ENCODE measurements around the gene TMC1. TPM values are rescaled to one million over a fixed set of nuclear protein-coding genes. Genes with fewer than 3 reads are reported as not detected.

The TMC1 gene
- total RNA-seq, 1 experiment from 2014 or later = not detected

- no peaks in the 10 kb centered on the region for H3K9me2 ChIP-seq (replicated peaks; ENCODE audit: insufficient read depth, low read length)
- H3K27me3 ChIP-seq (ENCODE audit: low read length) = no peaks in the 10 kb centered on the region
- H3K9me3 ChIP-seq (ENCODE audit: low read length) = no peaks in the 10 kb centered on the region
- no peaks in the 10 kb centered on the region for H3K79me2 ChIP-seq (ENCODE audit: low read length)
- H3K4me2 ChIP-seq (ENCODE audit: low read depth, low read length, poor library complexity, severe bottlenecking) = no peak overlapping the region
- DNase-seq = no peak
- no peaks in the 10 kb centered on the region for H3K4me1 ChIP-seq (ENCODE audit: low read length)
- H3K36me3 ChIP-seq (ENCODE audit: insufficient read depth, low read length) = no peaks in the 10 kb centered on the region
- H3K4me3 ChIP-seq (ENCODE audit: low read length) = no peak overlapping the region
- no peak overlapping the region for H2AFZ ChIP-seq (ENCODE audit: low read length)
- H4K20me1 ChIP-seq (ENCODE audit: insufficient read depth, low read depth, low read length) = no peaks in the 10 kb centered on the region
- no peak overlapping the region for H3K27ac ChIP-seq (ENCODE audit: low read length)
- no peak overlapping the region for H3K9ac ChIP-seq (ENCODE audit: low read length)
Measured at GRCh38 chr9:72665421-72665820, 144.0 kb downstream of the TMC1 start.

DNA sequence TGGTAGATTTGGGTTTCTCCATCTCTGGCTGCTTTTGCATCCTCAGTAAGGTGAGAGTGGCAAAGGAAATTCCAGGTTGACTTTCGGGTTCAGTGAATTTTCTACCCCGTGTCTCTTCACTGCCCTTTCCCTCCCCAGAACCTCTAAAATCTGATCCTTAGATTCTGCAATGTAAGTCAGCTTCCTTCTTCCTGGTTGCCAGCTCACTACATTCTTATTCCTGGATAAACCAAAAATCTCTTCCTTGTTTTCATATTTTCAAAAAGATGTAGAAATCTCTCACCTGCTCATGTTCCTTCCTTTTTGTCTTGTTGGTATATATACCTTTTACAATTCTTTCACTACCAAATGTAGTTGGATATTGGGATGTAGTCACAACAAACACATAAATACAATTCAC is 145.8 kb downstream of the TMC1 start:
- Histone ChIP-seq H3K27ac (ENCODE audit: low read length) (no peak overlapping the region), H3K4me2 (ENCODE audit: low read depth, low read length, poor library complexity, severe bottlenecking) (no peak overlapping the region)
- DNase-seq = no peak

GRCh38 chr9:72674961-72675360 is 153.6 kb downstream of the TMC1 start:
- H4K20me1 ChIP-seq (ENCODE audit: insufficient read depth, low read depth, low read length) = no peaks in the 10 kb centered on the region
- H3K36me3 ChIP-seq (ENCODE audit: insufficient read depth, low read length) = no peaks in the 10 kb centered on the region
- no peak for DNase-seq
- H3K27me3 ChIP-seq (ENCODE audit: low read length) = no peaks in the 10 kb centered on the region
- H3K9me2 ChIP-seq (replicated peaks; ENCODE audit: insufficient read depth, low read length) = no peaks in the 10 kb centered on the region
- no peaks in the 10 kb centered on the region for H3K79me2 ChIP-seq (ENCODE audit: low read length)
- no peaks in the 10 kb centered on the region for H3K9me3 ChIP-seq (ENCODE audit: low read length)
- no peaks in the 10 kb centered on the region for H3K4me1 ChIP-seq (ENCODE audit: low read length)
- H3K4me3 ChIP-seq (ENCODE audit: low read length) = no peak overlapping the region
- H2AFZ ChIP-seq (ENCODE audit: low read length) = no peak overlapping the region
- no peak overlapping the region for H3K27ac ChIP-seq (ENCODE audit: low read length)
- H3K4me2 ChIP-seq (ENCODE audit: low read depth, low read length, poor library complexity, severe bottlenecking) = no peak overlapping the region
- H3K9ac ChIP-seq (ENCODE audit: low read length) = no peak overlapping the region

More for the DNA sequence above, 145.8 kb downstream of the TMC1 start:
- Histone ChIP-seq H3K79me2 (ENCODE audit: low read length) (no peaks in the 10 kb centered on the region), H3K4me3 (ENCODE audit: low read length) (no peak overlapping the region), H4K20me1 (ENCODE audit: insufficient read depth, low read depth, low read length) (no peaks in the 10 kb centered on the region), H2AFZ (ENCODE audit: low read length) (no peak overlapping the region), H3K9me2 (replicated peaks; ENCODE audit: insufficient read depth, low read length) (no peaks in the 10 kb centered on the region), H3K36me3 (ENCODE audit: insufficient read depth, low read length) (no peaks in the 10 kb centered on the region), H3K4me1 (ENCODE audit: low read length) (no peaks in the 10 kb centered on the region), H3K9ac (ENCODE audit: low read length) (no peak overlapping the region), H3K9me3 (ENCODE audit: low read length) (no peaks in the 10 kb centered on the region), H3K27me3 (ENCODE audit: low read length) (no peaks in the 10 kb centered on the region)

GRCh38 chr9:72675586-72675985 is 154.2 kb downstream of the TMC1 start:
- no peaks in the 10 kb centered on the region for H3K4me1 ChIP-seq (ENCODE audit: low read length)
- no peaks in the 10 kb centered on the region for H3K9me2 ChIP-seq (replicated peaks; ENCODE audit: insufficient read depth, low read length)
- H3K9me3 ChIP-seq (ENCODE audit: low read length) = no peaks in the 10 kb centered on the region
- H3K79me2 ChIP-seq (ENCODE audit: low read length) = no peaks in the 10 kb centered on the region
- H2AFZ ChIP-seq (ENCODE audit: low read length) = no peak overlapping the region
- H4K20me1 ChIP-seq (ENCODE audit: insufficient read depth, low read depth, low read length) = no peaks in the 10 kb centered on the region
- no peak overlapping the region for H3K27ac ChIP-seq (ENCODE audit: low read length)
- no peak for DNase-seq
- H3K36me3 ChIP-seq (ENCODE audit: insufficient read depth, low read length) = no peaks in the 10 kb centered on the region
- no peak overlapping the region for H3K4me2 ChIP-seq (ENCODE audit: low read depth, low read length, poor library complexity, severe bottlenecking)
- no peak overlapping the region for H3K9ac ChIP-seq (ENCODE audit: low read length)
- H3K4me3 ChIP-seq (ENCODE audit: low read length) = no peak overlapping the region
- no peaks in the 10 kb centered on the region for H3K27me3 ChIP-seq (ENCODE audit: low read length)

DNA sequence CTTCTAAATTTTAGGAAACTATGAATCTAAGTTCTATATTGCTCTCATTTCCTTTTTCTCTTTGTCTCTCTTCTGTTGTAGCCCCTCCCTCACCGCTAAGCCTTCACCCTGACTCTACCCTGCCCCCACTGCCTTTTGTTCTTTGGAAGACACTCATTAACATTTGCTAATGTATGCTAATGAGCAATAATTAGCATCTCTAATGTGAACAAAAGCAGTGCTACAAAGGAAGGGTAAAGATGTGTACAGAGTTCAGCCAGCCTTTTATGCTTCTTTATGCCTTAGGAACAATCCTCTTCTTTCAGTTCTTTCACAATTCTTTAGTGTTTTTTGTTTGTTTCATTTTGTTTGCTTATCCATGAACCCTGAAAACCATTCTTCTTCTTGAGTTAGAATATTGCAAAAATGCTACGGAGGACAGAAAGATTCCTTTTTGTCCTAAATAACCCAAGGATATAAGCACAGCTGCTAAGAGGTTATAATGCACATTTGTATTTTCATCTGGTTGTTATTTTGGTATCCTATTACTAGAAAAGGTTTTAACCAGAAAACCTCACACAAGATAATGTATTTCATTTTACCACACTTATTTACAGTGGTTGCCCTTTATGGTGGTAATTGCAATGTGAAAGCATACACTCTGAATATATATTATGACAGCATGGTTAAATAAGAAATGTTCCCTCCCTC is 159.3 kb downstream of the TMC1 start:
- Histone ChIP-seq H3K79me2 (ENCODE audit: low read length) (no peaks in the 10 kb centered on the region), H2AFZ (ENCODE audit: low read length) (no peak overlapping the region), H3K4me3 (ENCODE audit: low read length) (no peak overlapping the region), H3K4me2 (ENCODE audit: low read depth, low read length, poor library complexity, severe bottlenecking) (no peak overlapping the region), H3K9me3 (ENCODE audit: low read length) (no peaks in the 10 kb centered on the region), H3K9ac (ENCODE audit: low read length) (no peak overlapping the region), H3K36me3 (ENCODE audit: insufficient read depth, low read length) (no peaks in the 10 kb centered on the region), H3K4me1 (ENCODE audit: low read length) (no peaks in the 10 kb centered on the region), H3K27me3 (ENCODE audit: low read length) (no peaks in the 10 kb centered on the region), H3K27ac (ENCODE audit: low read length) (no peak overlapping the region), H4K20me1 (ENCODE audit: insufficient read depth, low read depth, low read length) (no peaks in the 10 kb centered on the region), H3K9me2 (replicated peaks; ENCODE audit: insufficient read depth, low read length) (no peaks in the 10 kb centered on the region)
- DNase-seq = no peak

DNA sequence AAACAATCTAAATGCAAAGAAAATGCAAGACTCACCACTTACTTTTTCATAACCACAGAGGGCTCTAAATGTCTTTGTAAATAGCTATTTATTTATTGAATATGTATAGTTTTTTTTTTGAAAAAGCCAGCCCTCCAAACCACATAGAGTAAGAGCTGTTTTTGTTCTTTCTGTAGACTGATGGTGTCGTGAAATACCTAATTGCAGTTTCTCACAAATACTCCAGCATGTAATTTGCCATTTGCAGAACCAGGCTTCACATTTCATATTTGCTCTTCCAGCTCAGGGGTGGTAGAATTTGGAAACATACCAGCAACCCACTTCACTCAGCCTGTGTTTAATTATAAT is 159.8 kb downstream of the TMC1 start:
- no peak for DNase-seq
- Histone ChIP-seq H3K9ac (ENCODE audit: low read length) (no peak overlapping the region), H3K27me3 (ENCODE audit: low read length) (no peaks in the 10 kb centered on the region), H3K9me2 (replicated peaks; ENCODE audit: insufficient read depth, low read length) (no peaks in the 10 kb centered on the region), H3K4me3 (ENCODE audit: low read length) (no peak overlapping the region), H3K36me3 (ENCODE audit: insufficient read depth, low read length) (no peaks in the 10 kb centered on the region), H3K4me2 (ENCODE audit: low read depth, low read length, poor library complexity, severe bottlenecking) (no peak overlapping the region), H3K4me1 (ENCODE audit: low read length) (no peaks in the 10 kb centered on the region), H3K9me3 (ENCODE audit: low read length) (no peaks in the 10 kb centered on the region), H3K27ac (ENCODE audit: low read length) (no peak overlapping the region), H3K79me2 (ENCODE audit: low read length) (no peaks in the 10 kb centered on the region), H2AFZ (ENCODE audit: low read length) (no peak overlapping the region), H4K20me1 (ENCODE audit: insufficient read depth, low read depth, low read length) (no peaks in the 10 kb centered on the region)

- Histone ChIP-seq H3K4me1 (ENCODE audit: low read length) (no peaks in the 10 kb centered on the region), H3K9me3 (ENCODE audit: low read length) (no peaks in the 10 kb centered on the region), H3K9ac (ENCODE audit: low read length) (no peak overlapping the region), H3K27me3 (ENCODE audit: low read length) (no peaks in the 10 kb centered on the region), H2AFZ (ENCODE audit: low read length) (no peak overlapping the region), H3K9me2 (replicated peaks; ENCODE audit: insufficient read depth, low read length) (no peaks in the 10 kb centered on the region), H3K27ac (ENCODE audit: low read length) (no peak overlapping the region), H4K20me1 (ENCODE audit: insufficient read depth, low read depth, low read length) (no peaks in the 10 kb centered on the region), H3K79me2 (ENCODE audit: low read length) (no peaks in the 10 kb centered on the region), H3K36me3 (ENCODE audit: insufficient read depth, low read length) (no peaks in the 10 kb centered on the region), H3K4me2 (ENCODE audit: low read depth, low read length, poor library complexity, severe bottlenecking) (no peak overlapping the region), H3K4me3 (ENCODE audit: low read length) (no peak overlapping the region)
- no peak for DNase-seq
Measured at GRCh38 chr9:72684615-72685014, 163.2 kb downstream of the TMC1 start.

DNA sequence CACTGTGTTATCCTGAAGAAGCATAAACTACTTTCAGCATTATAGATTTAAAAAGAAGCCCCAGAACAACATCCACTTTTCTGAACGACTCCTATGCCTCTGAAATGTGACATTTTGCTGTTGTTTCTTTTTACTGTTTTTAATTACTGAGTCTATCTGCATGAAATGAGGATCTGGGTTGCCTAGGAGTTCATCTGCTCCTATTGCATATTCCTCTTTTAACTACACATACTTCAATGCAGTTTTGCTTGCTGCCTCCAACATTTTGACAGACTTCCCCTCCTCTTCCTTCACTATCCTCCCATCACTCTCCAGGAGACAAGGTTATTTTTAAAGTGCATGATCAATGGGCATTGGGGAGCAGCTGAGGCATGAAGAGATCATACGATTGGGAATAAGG is 164.5 kb downstream of the TMC1 start:
- no peaks in the 10 kb centered on the region for H3K9me2 ChIP-seq (replicated peaks; ENCODE audit: insufficient read depth, low read length)
- no peaks in the 10 kb centered on the region for H3K36me3 ChIP-seq (ENCODE audit: insufficient read depth, low read length)
- H3K4me2 ChIP-seq (ENCODE audit: low read depth, low read length, poor library complexity, severe bottlenecking) = no peak overlapping the region
- H4K20me1 ChIP-seq (ENCODE audit: insufficient read depth, low read depth, low read length) = no peaks in the 10 kb centered on the region
- H3K4me3 ChIP-seq (ENCODE audit: low read length) = no peak overlapping the region
- no peaks in the 10 kb centered on the region for H3K79me2 ChIP-seq (ENCODE audit: low read length)
- no peaks in the 10 kb centered on the region for H3K4me1 ChIP-seq (ENCODE audit: low read length)
- H3K9me3 ChIP-seq (ENCODE audit: low read length) = no peaks in the 10 kb centered on the region
- no peak overlapping the region for H2AFZ ChIP-seq (ENCODE audit: low read length)
- no peaks in the 10 kb centered on the region for H3K27me3 ChIP-seq (ENCODE audit: low read length)
- H3K27ac ChIP-seq (ENCODE audit: low read length) = no peak overlapping the region
- no peak overlapping the region for H3K9ac ChIP-seq (ENCODE audit: low read length)
- DNase-seq = no peak

GRCh38 chr9:72687331-72687730 is 165.9 kb downstream of the TMC1 start:
- Histone ChIP-seq H3K9me2 (replicated peaks; ENCODE audit: insufficient read depth, low read length) (no peaks in the 10 kb centered on the region), H3K9ac (ENCODE audit: low read length) (no peak overlapping the region), H4K20me1 (ENCODE audit: insufficient read depth, low read depth, low read length) (no peaks in the 10 kb centered on the region), H3K27ac (ENCODE audit: low read length) (no peak overlapping the region), H3K36me3 (ENCODE audit: insufficient read depth, low read length) (no peaks in the 10 kb centered on the region), H2AFZ (ENCODE audit: low read length) (no peak overlapping the region), H3K4me2 (ENCODE audit: low read depth, low read length, poor library complexity, severe bottlenecking) (no peak overlapping the region), H3K9me3 (ENCODE audit: low read length) (no peaks in the 10 kb centered on the region), H3K4me3 (ENCODE audit: low read length) (no peak overlapping the region), H3K27me3 (ENCODE audit: low read length) (no peaks in the 10 kb centered on the region), H3K79me2 (ENCODE audit: low read length) (no peaks in the 10 kb centered on the region), H3K4me1 (ENCODE audit: low read length) (no peaks in the 10 kb centered on the region)
- no peak for DNase-seq
